HepG2 (cell line): Measurements from ENCODE around the gene G6PC3. TPM values are rescaled to one million over a fixed set of nuclear protein-coding genes. Genes with fewer than 3 reads are reported as not detected.

Source experiments
- ADNP ChIP-seq: sonication (generic); formaldehyde crosslinking; IDR thresholded peaks from 2 replicates; pipeline ENCODE4 v1.4.0; 2020; ENCODE audit warnings: missing genetic modification reagents
- AHR ChIP-seq: IDR thresholded peaks from 2 replicates; pipeline ENCODE4 v1.6.1; 2018; ENCODE audit warnings: missing genetic modification reagents, missing compliant biosample characterization
- ARID4A ChIP-seq: sonication (generic); formaldehyde crosslinking; IDR thresholded peaks from 2 replicates; pipeline ENCODE4 v1.5.0; 2020; ENCODE audit warnings: mild to moderate bottlenecking, missing genetic modification reagents, borderline replicate concordance
- CAMTA2 ChIP-seq: sonication (generic); formaldehyde crosslinking; IDR thresholded peaks from 2 replicates; pipeline ENCODE4 v1.4.0; 2020; ENCODE audit warnings: mild to moderate bottlenecking, missing genetic modification reagents, borderline replicate concordance
- CBFB ChIP-seq: sonication (generic); formaldehyde crosslinking; IDR thresholded peaks from 2 replicates; pipeline ENCODE4 v1.4.0; 2020; ENCODE audit warnings: missing genetic modification reagents
- DPF2 ChIP-seq: sonication (generic); formaldehyde crosslinking; IDR thresholded peaks from 2 replicates; pipeline ENCODE4 v1.4.0; 2020; ENCODE audit warnings: mild to moderate bottlenecking, low read depth, missing genetic modification reagents, borderline replicate concordance
- FIP1L1 ChIP-seq: fragments of 200-400 bp; formaldehyde crosslinking; IDR thresholded peaks from 2 replicates; pipeline ENCODE4 v1.6.1; 2018; ENCODE audit warnings: low read depth, mild to moderate bottlenecking, low read length, moderate library complexity, borderline replicate concordance; ENCODE audit not compliant: insufficient read depth
- KLF9 ChIP-seq: IDR thresholded peaks from 2 replicates; pipeline ENCODE4 v1.6.1; 2016; ENCODE audit warnings: low read depth
- MLLT10 ChIP-seq: sonication (generic); formaldehyde crosslinking; IDR thresholded peaks from 2 replicates; pipeline ENCODE4 v1.4.0; 2020; ENCODE audit warnings: missing genetic modification reagents
- SALL1 ChIP-seq: sonication (generic); formaldehyde crosslinking; IDR thresholded peaks from 2 replicates; pipeline ENCODE4 v1.8.0; 2022; ENCODE audit warnings: mild to moderate bottlenecking, missing genetic modification reagents
- SRSF9 ChIP-seq: fragments of 200-400 bp; formaldehyde crosslinking; IDR thresholded peaks from 2 replicates; pipeline ENCODE4 v1.6.1; 2018; ENCODE audit warnings: borderline replicate concordance, mild to moderate bottlenecking, low read depth, low read length; ENCODE audit not compliant: insufficient read depth, poor library complexity, severe bottlenecking
- STAG1 ChIP-seq: sonication (generic); formaldehyde crosslinking; IDR thresholded peaks from 2 replicates; pipeline ENCODE4 v1.4.0; 2020; ENCODE audit warnings: missing genetic modification reagents
- ZNF264 ChIP-seq: sonication (generic); formaldehyde crosslinking; IDR thresholded peaks from 2 replicates; pipeline ENCODE4 v1.4.0; 2020; ENCODE audit warnings: missing genetic modification reagents
- ZNF335 ChIP-seq: sonication (generic); formaldehyde crosslinking; IDR thresholded peaks from 2 replicates; pipeline ENCODE4 v1.4.0; 2020; ENCODE audit warnings: missing genetic modification reagents
- ZNF367 ChIP-seq: sonication (generic); formaldehyde crosslinking; IDR thresholded peaks from 2 replicates; pipeline ENCODE4 v1.4.0; 2020; ENCODE audit warnings: missing genetic modification reagents, borderline replicate concordance
- ZNF577 ChIP-seq: sonication (generic); formaldehyde crosslinking; IDR thresholded peaks from 2 replicates; pipeline ENCODE4 v1.4.0; 2020; ENCODE audit warnings: mild to moderate bottlenecking, low read depth, missing genetic modification reagents, borderline replicate concordance
- ZNF737 ChIP-seq: sonication (generic); formaldehyde crosslinking; IDR thresholded peaks from 2 replicates; pipeline ENCODE4 v1.5.0; 2020; ENCODE audit warnings: missing genetic modification reagents, mild to moderate bottlenecking, borderline replicate concordance
- ZNF747 ChIP-seq: sonication (generic); formaldehyde crosslinking; IDR thresholded peaks from 2 replicates; pipeline ENCODE4 v1.8.1; 2023; ENCODE audit warnings: missing genetic modification reagents, mild to moderate bottlenecking, borderline replicate concordance
- ZNF761 ChIP-seq: sonication (generic); formaldehyde crosslinking; conservative IDR thresholded peaks from 2 replicates; pipeline ENCODE4 v1.4.0; 2020; ENCODE audit warnings: mild to moderate bottlenecking, missing genetic modification reagents
- polyA plus RNA-seq, 8 experiments: library from polyadenylated mRNA; depleted of rRNA in 3 of 8; stranded (reverse) in 7 of 8; unstranded in 1 of 8; fragments of >200 nt; fragmentation: Illumina TruSeq in 4 of 8; extraction: Trizol in 4 of 8; gene quantifications; 2 replicates each; pipeline versions ENCODE4 v1.2.1 to v1.2.3, GENCODE V29; 2011 to 2016; ENCODE audit warnings: low read depth in 4 of 8, missing spikeins in 1 of 8, mixed read lengths in 1 of 8; ENCODE audit not compliant: insufficient read depth in 1 of 8
- total RNA-seq, 5 experiments: library from RNA; depleted of rRNA; stranded (reverse); fragments of >200 nt; fragmentation: Illumina TruSeq; extraction: Trizol; gene quantifications; 2 replicates each; pipeline ENCODE4 v1.2.3, GENCODE V29; 2016; ENCODE audit warnings: low read depth in 1 of 5
- TF ChIP-seq, protein P1 (sequence below): sonication (generic); formaldehyde crosslinking; IDR thresholded peaks from 2 replicates; pipeline ENCODE4 v1.8.1; 2023; ENCODE audit warnings: mild to moderate bottlenecking, missing genetic modification reagents, borderline replicate concordance
- TF ChIP-seq, protein P2 (sequence below): sonication (generic); formaldehyde crosslinking; IDR thresholded peaks from 2 replicates; pipeline ENCODE4 v1.4.0; 2020; ENCODE audit warnings: missing genetic modification reagents
- TF ChIP-seq, protein P3 (sequence below): IDR thresholded peaks from 2 replicates; pipeline ENCODE4 v1.6.1; 2016; ENCODE audit warnings: missing compliant biosample characterization, missing genetic modification reagents, borderline replicate concordance

Gene G6PC3
- total and polyA plus RNA-seq, 2 of the 13 experiments (the other 11 are each of a cell fraction or from before 2014, with no cell fraction given), result 38.5 to 75.8 TPM

DNA sequence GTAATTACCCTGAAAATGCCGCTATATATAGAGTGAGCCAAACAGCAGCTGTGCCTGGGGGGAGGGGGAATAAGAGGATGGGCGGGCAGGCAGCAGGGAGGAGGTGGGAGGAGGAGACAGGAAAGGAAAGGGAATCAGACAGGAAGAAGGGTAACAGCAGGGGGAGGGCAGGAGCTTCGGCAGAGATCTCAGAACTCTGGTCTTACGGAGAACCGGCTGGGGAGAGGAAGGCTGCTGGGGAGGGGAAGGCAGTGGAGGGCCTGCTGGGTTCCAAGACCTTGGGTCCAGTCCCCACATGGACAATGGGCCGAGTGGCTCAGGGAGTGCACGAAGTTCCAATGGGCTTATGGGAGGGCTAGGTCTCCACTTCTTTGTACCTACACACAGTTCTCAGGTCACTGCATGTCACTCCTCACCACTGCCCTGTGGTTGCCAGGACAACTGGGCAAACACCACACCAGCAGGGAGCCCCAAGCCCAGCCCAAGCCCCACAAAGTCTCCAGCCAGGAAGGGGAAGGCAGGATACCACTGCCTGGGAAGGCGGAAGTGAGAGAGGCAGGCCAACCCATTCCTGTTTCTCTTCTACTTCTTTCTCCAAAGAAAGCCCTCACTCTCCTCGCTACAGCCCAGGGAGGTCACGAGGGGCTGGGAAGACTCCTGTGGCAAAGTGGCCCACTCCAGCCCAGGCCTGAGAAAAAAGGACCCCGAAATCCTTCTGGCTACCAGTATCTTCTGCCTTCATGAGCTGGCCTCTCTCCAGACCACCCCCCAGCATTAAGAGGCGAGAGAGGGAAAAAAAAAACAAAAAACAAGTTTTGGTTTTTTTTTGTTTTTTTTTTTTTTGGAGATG is 25.3 kb downstream of the G6PC3 start (continued):
- TF ChIP-seq ZNF577 (CRISPR knock-in tag), result no peak
- 0 out of 2 replicates have a peak, but pooled peaks have one; percentile 27 for TF ChIP-seq AHR
- TF ChIP-seq DPF2 (CRISPR knock-in tag), result no peak; the same call in 1 of the 2 replicates
- TF ChIP-seq CAMTA2 (CRISPR knock-in tag), result no peak
- no peak for TF ChIP-seq CBFB (CRISPR knock-in tag)
- TF ChIP-seq, protein P1, sequence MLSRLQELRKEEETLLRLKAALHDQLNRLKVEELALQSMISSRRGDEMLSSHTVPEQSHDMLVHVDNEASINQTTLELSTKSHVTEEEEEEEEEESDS (CRISPR knock-in tag), result no peak
- TF ChIP-seq KLF9, result peak; percentile 28; the same call in 1 of the 2 replicates
- TF ChIP-seq SALL1 (CRISPR knock-in tag), result peak; percentile 63; the same call in 1 of the 2 replicates
- TF ChIP-seq STAG1 (CRISPR knock-in tag), result peak; percentile 52
- no peak for TF ChIP-seq ZNF737 (CRISPR knock-in tag)
- TF ChIP-seq, protein P2, sequence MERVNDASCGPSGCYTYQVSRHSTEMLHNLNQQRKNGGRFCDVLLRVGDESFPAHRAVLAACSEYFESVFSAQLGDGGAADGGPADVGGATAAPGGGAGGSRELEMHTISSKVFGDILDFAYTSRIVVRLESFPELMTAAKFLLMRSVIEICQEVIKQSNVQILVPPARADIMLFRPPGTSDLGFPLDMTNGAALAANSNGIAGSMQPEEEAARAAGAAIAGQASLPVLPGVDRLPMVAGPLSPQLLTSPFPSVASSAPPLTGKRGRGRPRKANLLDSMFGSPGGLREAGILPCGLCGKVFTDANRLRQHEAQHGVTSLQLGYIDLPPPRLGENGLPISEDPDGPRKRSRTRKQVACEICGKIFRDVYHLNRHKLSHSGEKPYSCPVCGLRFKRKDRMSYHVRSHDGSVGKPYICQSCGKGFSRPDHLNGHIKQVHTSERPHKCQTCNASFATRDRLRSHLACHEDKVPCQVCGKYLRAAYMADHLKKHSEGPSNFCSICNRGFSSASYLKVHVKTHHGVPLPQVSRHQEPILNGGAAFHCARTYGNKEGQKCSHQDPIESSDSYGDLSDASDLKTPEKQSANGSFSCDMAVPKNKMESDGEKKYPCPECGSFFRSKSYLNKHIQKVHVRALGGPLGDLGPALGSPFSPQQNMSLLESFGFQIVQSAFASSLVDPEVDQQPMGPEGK, result peak; percentile 65
- no peak for TF ChIP-seq ZNF747 (CRISPR knock-in tag)
- no peak for TF ChIP-seq ZNF367 (CRISPR knock-in tag)
- TF ChIP-seq, protein P3, sequence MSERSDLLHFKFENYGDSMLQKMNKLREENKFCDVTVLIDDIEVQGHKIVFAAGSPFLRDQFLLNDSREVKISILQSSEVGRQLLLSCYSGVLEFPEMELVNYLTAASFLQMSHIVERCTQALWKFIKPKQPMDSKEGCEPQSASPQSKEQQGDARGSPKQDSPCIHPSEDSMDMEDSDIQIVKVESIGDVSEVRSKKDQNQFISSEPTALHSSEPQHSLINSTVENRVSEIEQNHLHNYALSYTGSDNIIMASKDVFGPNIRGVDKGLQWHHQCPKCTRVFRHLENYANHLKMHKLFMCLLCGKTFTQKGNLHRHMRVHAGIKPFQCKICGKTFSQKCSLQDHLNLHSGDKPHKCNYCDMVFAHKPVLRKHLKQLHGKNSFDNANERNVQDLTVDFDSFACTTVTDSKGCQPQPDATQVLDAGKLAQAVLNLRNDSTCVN (CRISPR knock-in tag), result no peak
- TF ChIP-seq ARID4A (CRISPR knock-in tag), result peak; percentile 83
- no peak for TF ChIP-seq FIP1L1
- TF ChIP-seq SRSF9, result no peak
- no peak for TF ChIP-seq ZNF335
- TF ChIP-seq ZNF264, result no peak
- no peak for TF ChIP-seq MLLT10
- TF ChIP-seq ZNF761 (CRISPR knock-in tag), result 0 out of 2 replicates have a peak, but pooled peaks have one; percentile 43
- no peak for TF ChIP-seq ADNP (CRISPR knock-in tag)
